ENCODE measurements around the gene FRMD4A.

FRMD4A gene

DNA sequence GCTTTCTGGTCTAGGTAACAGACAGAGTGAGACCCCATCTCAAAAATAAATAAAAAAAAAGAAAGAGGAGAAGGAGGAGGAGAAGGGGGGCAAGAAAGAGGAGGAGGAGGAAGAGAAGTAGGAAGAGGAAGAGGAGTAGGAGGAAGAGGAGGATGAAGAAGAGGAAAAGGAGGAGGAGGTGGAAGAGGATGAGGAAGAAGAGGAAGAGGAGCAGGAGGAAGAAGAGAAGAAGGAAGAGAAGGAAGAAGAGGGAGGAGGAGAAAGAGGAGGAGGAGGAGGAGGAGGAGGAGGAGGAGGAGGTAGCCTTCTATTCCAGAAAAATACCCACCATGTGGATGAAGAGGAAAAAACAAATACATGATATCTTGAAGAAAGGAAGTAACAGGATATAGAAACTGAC is 172.1 kb downstream of the FRMD4A start:
- Histone ChIP-seq H3K9me3 (ENCODE audit: insufficient read depth, low read length) (no peaks in the 10 kb centered on the region), H3K9ac (ENCODE audit: low read length) (no peak overlapping the region), H3K9me2 (replicated peaks; ENCODE audit: insufficient read depth, low read length) (no peaks in the 10 kb centered on the region), H3K79me2 (ENCODE audit: insufficient read depth, low read length) (no peaks in the 10 kb centered on the region), H3K27ac (ENCODE audit: low read depth, low read length) (no peak overlapping the region), H3K4me3 (ENCODE audit: insufficient read depth, low read length, poor library complexity, severe bottlenecking) (no peak overlapping the region), H3K36me3 (ENCODE audit: low read length) (no peaks in the 10 kb centered on the region), H3K4me2 (ENCODE audit: low read depth, low read length, poor library complexity, severe bottlenecking) (no peak overlapping the region), H2AFZ (ENCODE audit: low read depth, low read length, severe bottlenecking) (no peak overlapping the region), H4K20me1 (ENCODE audit: low read depth, low read length) (no peaks in the 10 kb centered on the region), H3K27me3 (ENCODE audit: low read length) (no peaks in the 10 kb centered on the region), H3F3A (ENCODE audit: insufficient read depth) (no peaks in the 10 kb centered on the region)
- TF ChIP-seq, protein P1, sequence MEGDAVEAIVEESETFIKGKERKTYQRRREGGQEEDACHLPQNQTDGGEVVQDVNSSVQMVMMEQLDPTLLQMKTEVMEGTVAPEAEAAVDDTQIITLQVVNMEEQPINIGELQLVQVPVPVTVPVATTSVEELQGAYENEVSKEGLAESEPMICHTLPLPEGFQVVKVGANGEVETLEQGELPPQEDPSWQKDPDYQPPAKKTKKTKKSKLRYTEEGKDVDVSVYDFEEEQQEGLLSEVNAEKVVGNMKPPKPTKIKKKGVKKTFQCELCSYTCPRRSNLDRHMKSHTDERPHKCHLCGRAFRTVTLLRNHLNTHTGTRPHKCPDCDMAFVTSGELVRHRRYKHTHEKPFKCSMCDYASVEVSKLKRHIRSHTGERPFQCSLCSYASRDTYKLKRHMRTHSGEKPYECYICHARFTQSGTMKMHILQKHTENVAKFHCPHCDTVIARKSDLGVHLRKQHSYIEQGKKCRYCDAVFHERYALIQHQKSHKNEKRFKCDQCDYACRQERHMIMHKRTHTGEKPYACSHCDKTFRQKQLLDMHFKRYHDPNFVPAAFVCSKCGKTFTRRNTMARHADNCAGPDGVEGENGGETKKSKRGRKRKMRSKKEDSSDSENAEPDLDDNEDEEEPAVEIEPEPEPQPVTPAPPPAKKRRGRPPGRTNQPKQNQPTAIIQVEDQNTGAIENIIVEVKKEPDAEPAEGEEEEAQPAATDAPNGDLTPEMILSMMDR (IDR thresholded peaks at IDR 0.05; ENCODE audit: insufficient read depth, low read length, poor library complexity, severe bottlenecking), result no peak
- no peak for TF ChIP-seq EZH2phosphoT487 (conservative IDR thresholded peaks at IDR 0.05; ENCODE audit: low read length)

DNA sequence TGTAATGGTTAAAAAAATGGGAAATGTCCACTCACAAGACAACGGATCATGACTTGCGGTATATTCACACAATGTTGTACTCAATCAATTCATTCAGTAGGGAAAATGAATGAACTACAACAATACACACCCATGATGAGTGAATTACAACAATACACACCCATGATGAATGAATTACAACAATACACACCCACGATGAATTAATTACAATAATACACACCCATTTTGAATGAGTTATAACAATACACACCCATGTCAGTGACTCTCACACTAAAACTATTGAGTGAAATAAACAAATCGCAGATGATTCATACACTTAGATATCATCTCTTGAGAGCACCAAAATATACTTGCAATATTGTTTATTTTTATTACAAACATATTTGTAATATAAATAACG is 174.6 kb downstream of the FRMD4A start:
- H3K9me3 ChIP-seq (ENCODE audit: insufficient read depth, low read length), result no peaks in the 10 kb centered on the region
- no peak overlapping the region for H3K27ac ChIP-seq (ENCODE audit: low read depth, low read length)

DNA sequence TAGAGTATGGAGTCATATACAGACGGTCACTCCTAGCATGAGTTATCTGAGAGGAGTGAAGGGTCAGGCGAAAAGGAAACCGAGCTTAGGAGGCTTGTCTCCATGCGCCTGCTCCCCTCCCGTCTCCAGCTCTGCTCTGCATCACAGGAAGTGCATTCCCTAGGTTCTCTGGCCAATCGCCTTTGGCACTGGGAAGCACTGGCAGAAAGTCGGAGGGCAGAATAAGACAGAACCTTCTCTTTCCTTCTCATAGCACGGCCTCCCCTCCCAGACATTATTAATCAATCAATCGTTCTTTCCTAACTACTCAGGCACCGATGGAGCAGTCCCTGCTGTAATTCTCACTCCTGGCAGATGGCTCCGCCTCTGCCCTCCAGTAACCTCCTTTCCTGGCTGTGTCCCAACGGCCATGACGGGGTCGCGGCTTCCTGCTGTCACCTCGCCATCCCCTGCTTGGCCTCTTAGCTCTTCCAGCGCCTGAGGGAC is 177.1 kb downstream of the FRMD4A start:
- Histone ChIP-seq H3K79me2 (ENCODE audit: insufficient read depth, low read length) (no peaks in the 10 kb centered on the region), H3K27ac (ENCODE audit: low read depth, low read length) (no peak overlapping the region), H2AFZ (ENCODE audit: low read depth, low read length, severe bottlenecking) (no peak overlapping the region), H3K36me3 (ENCODE audit: low read length) (no peaks in the 10 kb centered on the region), H3K4me3 (ENCODE audit: insufficient read depth, low read length, poor library complexity, severe bottlenecking) (no peak overlapping the region), H3K9me3 (ENCODE audit: insufficient read depth, low read length) (no peaks in the 10 kb centered on the region), H3K9ac (ENCODE audit: low read length) (no peak overlapping the region), H4K20me1 (ENCODE audit: low read depth, low read length) (no peaks in the 10 kb centered on the region), H3K9me2 (replicated peaks; ENCODE audit: insufficient read depth, low read length) (no peaks in the 10 kb centered on the region), H3K27me3 (ENCODE audit: low read length) (no peaks in the 10 kb centered on the region), H3K4me2 (ENCODE audit: low read depth, low read length, poor library complexity, severe bottlenecking) (no peak overlapping the region), H3F3A (ENCODE audit: insufficient read depth) (no peaks in the 10 kb centered on the region)
- TF ChIP-seq, protein P1 (IDR thresholded peaks at IDR 0.05; ENCODE audit: insufficient read depth, low read length, poor library complexity, severe bottlenecking), result no peak
- TF ChIP-seq EZH2phosphoT487 (conservative IDR thresholded peaks at IDR 0.05; ENCODE audit: low read length), result no peak

More for the DNA sequence above, 174.6 kb downstream of the FRMD4A start:
- Histone ChIP-seq H2AFZ (ENCODE audit: low read depth, low read length, severe bottlenecking) (no peak overlapping the region), H3K9me2 (replicated peaks; ENCODE audit: insufficient read depth, low read length) (no peaks in the 10 kb centered on the region), H3K4me3 (ENCODE audit: insufficient read depth, low read length, poor library complexity, severe bottlenecking) (no peak overlapping the region), H4K20me1 (ENCODE audit: low read depth, low read length) (no peaks in the 10 kb centered on the region), H3K79me2 (ENCODE audit: insufficient read depth, low read length) (no peaks in the 10 kb centered on the region), H3K9ac (ENCODE audit: low read length) (no peak overlapping the region), H3K4me2 (ENCODE audit: low read depth, low read length, poor library complexity, severe bottlenecking) (no peak overlapping the region), H3K36me3 (ENCODE audit: low read length) (no peaks in the 10 kb centered on the region), H3K27me3 (ENCODE audit: low read length) (no peaks in the 10 kb centered on the region), H3F3A (ENCODE audit: insufficient read depth) (no peaks in the 10 kb centered on the region)
- no peak for TF ChIP-seq EZH2phosphoT487 (conservative IDR thresholded peaks at IDR 0.05; ENCODE audit: low read length)
- TF ChIP-seq, protein P1 (IDR thresholded peaks at IDR 0.05; ENCODE audit: insufficient read depth, low read length, poor library complexity, severe bottlenecking), result no peak

All from SU-DHL-6 (cell line).